C4-2B (cell line): ENCODE measurements around the gene SNX24.

ENCODE experiments used
- ZFX ChIP-seq: fragments of 450-650 bp; IDR thresholded peaks from 2 replicates; pipeline ENCODE4 v1.6.1; 2017
- TF ChIP-seq, protein P1 (sequence below): fragments of 450-650 bp; conservative IDR thresholded peaks from 2 replicates; pipeline ENCODE4 v1.5.1; 2017; ENCODE audit warnings: mild to moderate bottlenecking

DNA sequence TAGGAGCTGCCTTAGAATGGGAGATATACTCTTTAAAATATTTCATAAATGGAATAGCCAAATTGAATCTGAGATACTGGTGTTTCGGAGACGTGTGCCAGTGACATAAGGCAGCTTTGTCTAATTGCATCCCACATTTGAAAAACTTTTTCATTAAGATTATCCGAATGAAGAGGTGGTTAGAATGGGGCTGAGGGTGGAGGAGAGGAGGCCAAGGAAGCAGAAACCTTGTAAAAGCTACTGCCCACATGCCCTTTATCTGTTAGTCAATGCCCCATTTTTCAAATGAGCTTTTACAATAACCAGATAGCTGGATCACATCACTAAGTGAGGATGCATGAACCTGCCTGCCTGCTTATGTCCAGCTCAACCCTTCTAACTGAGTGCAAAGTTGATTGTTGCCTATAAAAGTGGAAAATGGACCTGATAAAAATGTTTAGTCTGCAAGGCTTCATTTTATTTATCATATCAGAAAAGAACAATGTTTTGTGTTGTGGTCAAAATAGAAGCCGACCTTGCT is 34.8 kb downstream of the SNX24 start:
- TF ChIP-seq, protein P1, sequence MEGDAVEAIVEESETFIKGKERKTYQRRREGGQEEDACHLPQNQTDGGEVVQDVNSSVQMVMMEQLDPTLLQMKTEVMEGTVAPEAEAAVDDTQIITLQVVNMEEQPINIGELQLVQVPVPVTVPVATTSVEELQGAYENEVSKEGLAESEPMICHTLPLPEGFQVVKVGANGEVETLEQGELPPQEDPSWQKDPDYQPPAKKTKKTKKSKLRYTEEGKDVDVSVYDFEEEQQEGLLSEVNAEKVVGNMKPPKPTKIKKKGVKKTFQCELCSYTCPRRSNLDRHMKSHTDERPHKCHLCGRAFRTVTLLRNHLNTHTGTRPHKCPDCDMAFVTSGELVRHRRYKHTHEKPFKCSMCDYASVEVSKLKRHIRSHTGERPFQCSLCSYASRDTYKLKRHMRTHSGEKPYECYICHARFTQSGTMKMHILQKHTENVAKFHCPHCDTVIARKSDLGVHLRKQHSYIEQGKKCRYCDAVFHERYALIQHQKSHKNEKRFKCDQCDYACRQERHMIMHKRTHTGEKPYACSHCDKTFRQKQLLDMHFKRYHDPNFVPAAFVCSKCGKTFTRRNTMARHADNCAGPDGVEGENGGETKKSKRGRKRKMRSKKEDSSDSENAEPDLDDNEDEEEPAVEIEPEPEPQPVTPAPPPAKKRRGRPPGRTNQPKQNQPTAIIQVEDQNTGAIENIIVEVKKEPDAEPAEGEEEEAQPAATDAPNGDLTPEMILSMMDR = no peak
- TF ChIP-seq ZFX = no peak
